GM03348 (cell line): ENCODE data around the gene PAQR7.

Experiments used
- DNase-seq: peaks from one replicate; pipeline ENCODE4 v3.0.0; 2012; ENCODE audit warnings: low spot score

Gene PAQR7

GRCh38 chr1:25875154-25875855 lies at the start of gene PAQR7:
TSS of gene PAQR7 (minus strand) at chr1:25875708. CDS start at chr1:25863839, 11,869 bp downstream.
- peak; percentile 92 for DNase-seq

- no peak for DNase-seq
These were observed 48.9 kb upstream of the PAQR7 start for GRCh38 chr1:25924454-25924853.

- peak; percentile 63 for DNase-seq
These were observed 47.6 kb upstream of the PAQR7 start for GRCh38 chr1:25922971-25923552.

GRCh38 chr1:25922056-25922970 lies 46.8 kb upstream of the PAQR7 start:
- peak; percentile 51 for DNase-seq

- no peak for DNase-seq
These were observed 43.1 kb upstream of the PAQR7 start for GRCh38 chr1:25918615-25919014.

- no peak for DNase-seq
These were observed 42.5 kb upstream of the PAQR7 start for GRCh38 chr1:25917996-25918395.

GRCh38 chr1:25916460-25916859 lies 41.0 kb upstream of the PAQR7 start:
- DNase-seq = no peak

GRCh38 chr1:25914074-25914995 lies 38.8 kb upstream of the PAQR7 start:
- peak; percentile 68 for DNase-seq

GRCh38 chr1:25913206-25913605 lies 37.7 kb upstream of the PAQR7 start:
- DNase-seq = no peak

GRCh38 chr1:25912076-25912831 lies 36.7 kb upstream of the PAQR7 start:
- peak; percentile 71 for DNase-seq

- DNase-seq = no peak
These were observed 35.7 kb upstream of the PAQR7 start for GRCh38 chr1:25911162-25911561.

- no peak for DNase-seq
These were observed 33.5 kb upstream of the PAQR7 start for GRCh38 chr1:25909040-25909439.

- DNase-seq = no peak
These were observed 32.7 kb upstream of the PAQR7 start for GRCh38 chr1:25908161-25908560.

GRCh38 chr1:25907601-25908000 lies 32.1 kb upstream of the PAQR7 start:
- no peak for DNase-seq

- DNase-seq = no peak
These were observed 31.3 kb upstream of the PAQR7 start for GRCh38 chr1:25906644-25907300.

- peak; percentile 90 for DNase-seq
These were observed 30.5 kb upstream of the PAQR7 start, which contains the start of gene STMN1 for GRCh38 chr1:25905680-25906643. TSS of gene STMN1 (minus strand) at chr1:25906419. CDS start at chr1:25904676, 1,743 bp downstream.

GRCh38 chr1:25904943-25905679 lies 29.6 kb upstream of the PAQR7 start:
- peak; percentile 99 for DNase-seq

- no peak for DNase-seq
These were observed 28.5 kb upstream of the PAQR7 start for GRCh38 chr1:25903986-25904385.
